ENCODE results near the gene ACOT11. TPM values are rescaled to one million over a fixed set of nuclear protein-coding genes. Genes with fewer than 3 reads are reported as not detected.
A peak's percentile ranks its signal among the peaks of the same experiment; 100 is the strongest.

Gene ACOT11
- total and polyA plus RNA-seq, 2 of the 13 experiments (the other 11 are each of a cell fraction or from before 2014, with no cell fraction given): 2.6 to 3.3 TPM

DNA sequence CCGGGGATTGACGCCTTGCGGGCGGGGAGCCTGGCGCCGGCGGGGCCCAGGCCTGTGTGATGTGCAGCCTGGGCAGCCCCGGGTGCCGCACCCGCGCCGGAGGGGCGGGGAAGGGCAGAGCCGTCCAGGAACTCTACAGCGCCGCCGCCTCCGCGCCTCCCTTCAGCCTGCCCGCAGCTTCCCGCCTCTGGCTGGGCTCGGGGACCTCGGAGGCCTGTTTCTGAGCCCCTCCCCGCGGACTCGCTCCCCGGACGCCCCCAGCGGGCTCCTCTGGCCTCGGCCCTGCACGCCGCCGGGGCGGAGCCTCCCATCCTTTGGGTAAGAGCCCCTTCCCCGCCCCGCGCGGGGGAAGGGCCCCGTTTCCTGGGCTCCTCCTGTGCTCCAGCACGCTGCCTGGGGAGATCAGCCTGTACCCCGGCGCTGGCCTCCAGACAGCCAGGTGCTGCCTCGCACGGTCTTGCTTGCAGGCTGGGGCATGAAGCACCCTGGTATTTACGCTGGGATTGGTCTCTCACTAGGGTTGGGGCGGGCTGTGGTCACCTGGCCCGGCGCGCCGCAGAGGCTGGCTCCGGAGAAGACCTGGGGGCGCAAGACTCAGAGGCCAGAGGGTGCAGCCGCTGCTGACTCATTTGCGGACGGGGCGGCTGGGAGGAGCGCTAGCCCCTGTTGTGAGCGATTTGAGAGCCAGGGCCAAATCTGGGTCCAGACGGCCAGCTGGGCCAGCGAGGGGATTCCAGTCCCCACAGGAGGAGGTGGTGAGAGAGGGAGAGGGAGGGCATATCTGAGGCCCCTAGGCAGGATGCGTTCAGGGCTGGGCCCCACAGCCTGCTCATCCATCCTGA lies 5.7 kb upstream of the ACOT11 start (continued):
- TF ChIP-seq, protein P1, sequence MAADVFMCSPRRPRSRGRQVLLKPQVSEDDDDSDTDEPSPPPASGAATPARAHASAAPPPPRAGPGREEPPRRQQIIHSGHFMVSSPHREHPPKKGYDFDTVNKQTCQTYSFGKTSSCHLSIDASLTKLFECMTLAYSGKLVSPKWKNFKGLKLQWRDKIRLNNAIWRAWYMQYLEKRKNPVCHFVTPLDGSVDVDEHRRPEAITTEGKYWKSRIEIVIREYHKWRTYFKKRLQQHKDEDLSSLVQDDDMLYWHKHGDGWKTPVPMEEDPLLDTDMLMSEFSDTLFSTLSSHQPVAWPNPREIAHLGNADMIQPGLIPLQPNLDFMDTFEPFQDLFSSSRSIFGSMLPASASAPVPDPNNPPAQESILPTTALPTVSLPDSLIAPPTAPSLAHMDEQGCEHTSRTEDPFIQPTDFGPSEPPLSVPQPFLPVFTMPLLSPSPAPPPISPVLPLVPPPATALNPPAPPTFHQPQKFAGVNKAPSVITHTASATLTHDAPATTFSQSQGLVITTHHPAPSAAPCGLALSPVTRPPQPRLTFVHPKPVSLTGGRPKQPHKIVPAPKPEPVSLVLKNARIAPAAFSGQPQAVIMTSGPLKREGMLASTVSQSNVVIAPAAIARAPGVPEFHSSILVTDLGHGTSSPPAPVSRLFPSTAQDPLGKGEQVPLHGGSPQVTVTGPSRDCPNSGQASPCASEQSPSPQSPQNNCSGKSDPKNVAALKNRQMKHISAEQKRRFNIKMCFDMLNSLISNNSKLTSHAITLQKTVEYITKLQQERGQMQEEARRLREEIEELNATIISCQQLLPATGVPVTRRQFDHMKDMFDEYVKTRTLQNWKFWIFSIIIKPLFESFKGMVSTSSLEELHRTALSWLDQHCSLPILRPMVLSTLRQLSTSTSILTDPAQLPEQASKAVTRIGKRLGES (CRISPR knock-in tag; IDR thresholded peaks at IDR 0.05; ENCODE audit: borderline replicate concordance): peak; percentile 61; the same call in 1 of the 2 replicates
- no peak for TF ChIP-seq LCORL (IDR thresholded peaks at IDR 0.05)
- peak; percentile 53; the same call in 1 of the 2 replicates for TF ChIP-seq LCORL (CRISPR knock-in tag; IDR thresholded peaks at IDR 0.05)
- no peak for TF ChIP-seq ZSCAN29 (CRISPR knock-in tag; conservative IDR thresholded peaks at IDR 0.05)
- no peak for TF ChIP-seq DDIT3 (CRISPR knock-in tag; IDR thresholded peaks at IDR 0.05)
- no peak for TF ChIP-seq BORCS8-MEF2B (CRISPR knock-in tag; IDR thresholded peaks at IDR 0.05)
- peak; percentile 79; the same call in 1 of the 2 replicates for TF ChIP-seq ZFX (CRISPR knock-in tag; IDR thresholded peaks at IDR 0.05; ENCODE audit: low read depth)
- TF ChIP-seq, protein P2, sequence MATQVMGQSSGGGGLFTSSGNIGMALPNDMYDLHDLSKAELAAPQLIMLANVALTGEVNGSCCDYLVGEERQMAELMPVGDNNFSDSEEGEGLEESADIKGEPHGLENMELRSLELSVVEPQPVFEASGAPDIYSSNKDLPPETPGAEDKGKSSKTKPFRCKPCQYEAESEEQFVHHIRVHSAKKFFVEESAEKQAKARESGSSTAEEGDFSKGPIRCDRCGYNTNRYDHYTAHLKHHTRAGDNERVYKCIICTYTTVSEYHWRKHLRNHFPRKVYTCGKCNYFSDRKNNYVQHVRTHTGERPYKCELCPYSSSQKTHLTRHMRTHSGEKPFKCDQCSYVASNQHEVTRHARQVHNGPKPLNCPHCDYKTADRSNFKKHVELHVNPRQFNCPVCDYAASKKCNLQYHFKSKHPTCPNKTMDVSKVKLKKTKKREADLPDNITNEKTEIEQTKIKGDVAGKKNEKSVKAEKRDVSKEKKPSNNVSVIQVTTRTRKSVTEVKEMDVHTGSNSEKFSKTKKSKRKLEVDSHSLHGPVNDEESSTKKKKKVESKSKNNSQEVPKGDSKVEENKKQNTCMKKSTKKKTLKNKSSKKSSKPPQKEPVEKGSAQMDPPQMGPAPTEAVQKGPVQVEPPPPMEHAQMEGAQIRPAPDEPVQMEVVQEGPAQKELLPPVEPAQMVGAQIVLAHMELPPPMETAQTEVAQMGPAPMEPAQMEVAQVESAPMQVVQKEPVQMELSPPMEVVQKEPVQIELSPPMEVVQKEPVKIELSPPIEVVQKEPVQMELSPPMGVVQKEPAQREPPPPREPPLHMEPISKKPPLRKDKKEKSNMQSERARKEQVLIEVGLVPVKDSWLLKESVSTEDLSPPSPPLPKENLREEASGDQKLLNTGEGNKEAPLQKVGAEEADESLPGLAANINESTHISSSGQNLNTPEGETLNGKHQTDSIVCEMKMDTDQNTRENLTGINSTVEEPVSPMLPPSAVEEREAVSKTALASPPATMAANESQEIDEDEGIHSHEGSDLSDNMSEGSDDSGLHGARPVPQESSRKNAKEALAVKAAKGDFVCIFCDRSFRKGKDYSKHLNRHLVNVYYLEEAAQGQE (IDR thresholded peaks at IDR 0.05; ENCODE audit: borderline replicate concordance in 1 of 2, low read depth in 1 of 2, low read length in 2 of 2): no peak
- no peak; the same call in 1 of the 2 replicates for TF ChIP-seq ZNF563 (CRISPR knock-in tag; IDR thresholded peaks at IDR 0.05)
- TF ChIP-seq ZNF274 (CRISPR knock-in tag; IDR thresholded peaks at IDR 0.05): 0 out of 2 replicates have a peak, but pooled peaks have one; percentile 18
- no peak for TF ChIP-seq FOXP1 (IDR thresholded peaks at IDR 0.05)
- TF ChIP-seq FOXP1 (CRISPR knock-in tag; IDR thresholded peaks at IDR 0.05): 0 out of 2 replicates have a peak, but pooled peaks have one; percentile 13
- peak; percentile 39; the same call in 1 of the 2 replicates for TF ChIP-seq ZNF430 (CRISPR knock-in tag; IDR thresholded peaks at IDR 0.05)
- TF ChIP-seq RNF2 (conservative IDR thresholded peaks at IDR 0.05; ENCODE audit: low read depth): no peak
- peak; percentile 90; the same call in 1 of the 2 replicates for TF ChIP-seq ZBTB10 (CRISPR knock-in tag; IDR thresholded peaks at IDR 0.05; ENCODE audit: borderline replicate concordance)
- TF ChIP-seq ZNF136 (CRISPR knock-in tag; IDR thresholded peaks at IDR 0.05; ENCODE audit: low read depth): no peak
- no peak for TF ChIP-seq MAFG (CRISPR knock-in tag; IDR thresholded peaks at IDR 0.05)

Measured in HepG2 (cell line).